ENCODE data around the gene JAKMIP1. TPM values are rescaled to one million over a fixed set of nuclear protein-coding genes. Genes with fewer than 3 reads are reported as not detected.

The JAKMIP1 gene
- total RNA-seq, 2 donors from 2014 or later = 0.78 to 1.3 TPM

- H3K27ac ChIP-seq = no peak overlapping the region
- TF ChIP-seq CTCF (IDR thresholded peaks at IDR 0.05) = no peak
- TF ChIP-seq POLR2A (IDR thresholded peaks at IDR 0.05) = no peak
- no peaks in the 10 kb centered on the region for H3K9me3 ChIP-seq
- WGBS, 2 donors = 76 to 100% methylated on average over 1 to 8 of the region's 8 CpGs
- H3K27me3 ChIP-seq = no peaks in the 10 kb centered on the region
- H3K4me3 ChIP-seq = no peak overlapping the region
- intact Hi-C loops (cut with DNase I) = no loop called here
- ATAC-seq = no peak
- no peaks in the 10 kb centered on the region for H3K4me1 ChIP-seq
- no peak for DNase-seq
- no peaks in the 10 kb centered on the region for H3K36me3 ChIP-seq (replicated peaks in 1 of 2; ENCODE audit: insufficient read depth in 1 of 2, low read depth in 2 of 2)
Measured at GRCh38 chr4:6110681-6111353, 89.5 kb downstream of the JAKMIP1 start.

GRCh38 chr4:6109842-6110560 lies 90.3 kb downstream of the JAKMIP1 start:
- Histone ChIP-seq H3K4me3 (no peak overlapping the region), H3K27ac (no peak overlapping the region), H3K27me3 (no peaks in the 10 kb centered on the region), H3K9me3 (no peaks in the 10 kb centered on the region), H3K4me1 (no peaks in the 10 kb centered on the region), H3K36me3 (replicated peaks in 1 of 2; ENCODE audit: insufficient read depth in 1 of 2, low read depth in 2 of 2) (no peaks in the 10 kb centered on the region)
- peak; percentile 34 to 49 (median 43) for DNase-seq
- ATAC-seq = no peak
- 31 to 42% methylated on average over 13 of the region's 13 CpGs for WGBS, 2 donors
- TF ChIP-seq CTCF (IDR thresholded peaks at IDR 0.05) = peak in 6 of 7 experiments; percentile 14 to 41 (median 33)
- no peak for TF ChIP-seq POLR2A (IDR thresholded peaks at IDR 0.05)
- intact Hi-C loops (cut with DNase I) = no loop called here

GRCh38 chr4:6107886-6108285 lies 92.5 kb downstream of the JAKMIP1 start:
- no peak for ATAC-seq
- Histone ChIP-seq H3K27me3 (no peaks in the 10 kb centered on the region), H3K9me3 (no peaks in the 10 kb centered on the region), H3K4me1 (no peaks in the 10 kb centered on the region), H3K36me3 (replicated peaks in 1 of 2; ENCODE audit: insufficient read depth in 1 of 2, low read depth in 2 of 2) (no peaks in the 10 kb centered on the region), H3K4me3 (no peak overlapping the region), H3K27ac (no peak overlapping the region)
- intact Hi-C loops (cut with DNase I) = no loop called here
- WGBS, 2 donors = 52 to 53% methylated on average over 4 of the region's 4 CpGs
- DNase-seq = no peak
- TF ChIP-seq CTCF (IDR thresholded peaks at IDR 0.05) (no peak), POLR2A (IDR thresholded peaks at IDR 0.05) (no peak)

- ATAC-seq = no peak
- Histone ChIP-seq H3K9me3 (no peaks in the 10 kb centered on the region), H3K36me3 (replicated peaks in 1 of 2; ENCODE audit: insufficient read depth in 1 of 2, low read depth in 2 of 2) (no peaks in the 10 kb centered on the region), H3K4me1 (no peaks in the 10 kb centered on the region), H3K27me3 (no peaks in the 10 kb centered on the region), H3K4me3 (no peak overlapping the region), H3K27ac (no peak overlapping the region)
- no peak for DNase-seq
- no peak for TF ChIP-seq POLR2A (IDR thresholded peaks at IDR 0.05)
- no peak for TF ChIP-seq CTCF (IDR thresholded peaks at IDR 0.05)
- WGBS, 2 donors = 68 to 71% methylated on average over 14 of the region's 14 CpGs
- intact Hi-C loops (cut with DNase I) = no loop called here
Measured at GRCh38 chr4:6107114-6107791, 93.1 kb downstream of the JAKMIP1 start.

Data from body of pancreas (tissue), 4 donors.